Type B pancreatic cell (in vitro differentiated cells): Measurements from ENCODE around the gene DNAI2. TPM values are rescaled to one million over a fixed set of nuclear protein-coding genes. Genes with fewer than 3 reads are reported as not detected.

ENCODE experiments used
- DNase-seq: peaks from one replicate; pipeline ENCODE4 v3.0.0; 2021; ENCODE audit warnings: mixed read lengths; ENCODE audit not compliant: unreplicated experiment; ENCODE audit errors: extremely low spot score
- H3K27ac Mint-ChIP-seq: 2 replicates; pipeline ENCODE4 v1.8.0; 2021; ENCODE audit warnings: mild to moderate bottlenecking, mixed read lengths
- H3K27me3 Mint-ChIP-seq: 2 replicates; pipeline ENCODE4 v1.8.0; 2021; ENCODE audit warnings: mixed read lengths
- H3K36me3 Mint-ChIP-seq: 2 replicates; pipeline ENCODE4 v1.8.0; 2021; ENCODE audit warnings: mixed read lengths
- H3K4me1 Mint-ChIP-seq: one replicate; pipeline ENCODE4 v1.8.0; 2021; ENCODE audit warnings: mixed read lengths; ENCODE audit not compliant: unreplicated experiment
- H3K4me3 Mint-ChIP-seq: 2 replicates; pipeline ENCODE4 v1.8.0; 2021; ENCODE audit warnings: mild to moderate bottlenecking, mixed read lengths
- H3K9me3 Mint-ChIP-seq: 2 replicates; pipeline ENCODE4 v1.8.0; 2021; ENCODE audit warnings: mixed read lengths
- total RNA-seq: library from RNA; stranded (reverse); gene quantifications from 2 replicates; pipeline ENCODE4 v1.2.1, GENCODE V29; 2021; ENCODE audit warnings: low replicate concordance
- TF ChIP-seq, protein P1 (sequence below): fragments of 200-600 bp; sonication (generic); conservative IDR thresholded peaks from 2 replicates; pipeline ENCODE4 v1.5.0; 2021; ENCODE audit warnings: antibody characterized with exemption, mild to moderate bottlenecking

The DNAI2 gene
- total RNA-seq, 1 donor from 2014 or later = 0.87 TPM

DNA sequence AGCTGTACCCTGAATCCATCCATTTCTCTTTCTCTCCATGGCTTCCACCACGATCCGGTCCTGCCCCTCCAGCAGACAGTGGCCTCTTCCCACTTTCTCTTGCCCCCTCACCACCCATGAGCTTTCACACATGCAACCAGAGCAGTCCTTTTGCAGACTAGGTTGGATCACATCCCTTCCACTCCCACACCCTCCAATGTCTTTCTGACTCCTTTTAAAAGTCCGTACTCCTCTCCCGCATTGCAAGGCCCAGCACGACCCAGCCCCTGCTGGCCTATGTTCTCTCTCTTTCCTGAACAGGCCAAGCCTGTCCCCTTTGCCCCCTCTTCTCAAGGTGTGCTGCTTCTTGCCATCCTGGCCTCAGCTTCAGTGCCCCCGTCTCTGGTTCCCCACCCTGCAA lies 22.5 kb upstream of the DNAI2 start:
- TF ChIP-seq, protein P1, sequence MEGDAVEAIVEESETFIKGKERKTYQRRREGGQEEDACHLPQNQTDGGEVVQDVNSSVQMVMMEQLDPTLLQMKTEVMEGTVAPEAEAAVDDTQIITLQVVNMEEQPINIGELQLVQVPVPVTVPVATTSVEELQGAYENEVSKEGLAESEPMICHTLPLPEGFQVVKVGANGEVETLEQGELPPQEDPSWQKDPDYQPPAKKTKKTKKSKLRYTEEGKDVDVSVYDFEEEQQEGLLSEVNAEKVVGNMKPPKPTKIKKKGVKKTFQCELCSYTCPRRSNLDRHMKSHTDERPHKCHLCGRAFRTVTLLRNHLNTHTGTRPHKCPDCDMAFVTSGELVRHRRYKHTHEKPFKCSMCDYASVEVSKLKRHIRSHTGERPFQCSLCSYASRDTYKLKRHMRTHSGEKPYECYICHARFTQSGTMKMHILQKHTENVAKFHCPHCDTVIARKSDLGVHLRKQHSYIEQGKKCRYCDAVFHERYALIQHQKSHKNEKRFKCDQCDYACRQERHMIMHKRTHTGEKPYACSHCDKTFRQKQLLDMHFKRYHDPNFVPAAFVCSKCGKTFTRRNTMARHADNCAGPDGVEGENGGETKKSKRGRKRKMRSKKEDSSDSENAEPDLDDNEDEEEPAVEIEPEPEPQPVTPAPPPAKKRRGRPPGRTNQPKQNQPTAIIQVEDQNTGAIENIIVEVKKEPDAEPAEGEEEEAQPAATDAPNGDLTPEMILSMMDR = no peak
- Mint-ChIP-seq H3K27ac (no peak overlapping the region), H3K36me3 (no peaks in the 10 kb centered on the region), H3K4me1 (no peaks in the 10 kb centered on the region), H3K9me3 (no peaks in the 10 kb centered on the region), H3K4me3 (no peak overlapping the region), H3K27me3 (peaks cover 7% of the 10 kb centered on the region)
- no peak for DNase-seq

DNA sequence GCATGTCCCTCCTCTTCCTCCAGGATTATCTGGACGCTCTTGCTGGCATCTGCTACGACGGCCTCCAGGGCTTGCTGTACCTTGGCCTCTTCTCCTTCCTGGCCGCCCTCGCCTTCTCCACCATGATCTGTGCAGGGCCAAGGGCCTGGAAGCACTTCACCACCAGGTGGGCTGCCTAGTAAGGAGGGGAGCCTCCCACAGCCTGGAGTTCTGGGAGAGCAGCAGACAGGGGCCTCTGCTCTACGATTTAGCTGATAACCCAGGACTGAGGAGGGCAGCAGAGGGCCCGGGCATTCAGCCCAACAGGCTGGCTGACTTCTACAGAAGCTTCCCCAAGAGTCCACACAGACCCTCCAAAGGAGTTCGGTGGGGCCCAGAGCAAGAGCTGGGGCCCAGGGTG lies 21.8 kb upstream of the DNAI2 start:
- H3K36me3 Mint-ChIP-seq = no peaks in the 10 kb centered on the region
- no peak overlapping the region for H3K4me3 Mint-ChIP-seq
- H3K27ac Mint-ChIP-seq = no peak overlapping the region
- peaks cover 12% of the 10 kb centered on the region for H3K27me3 Mint-ChIP-seq
- no peaks in the 10 kb centered on the region for H3K4me1 Mint-ChIP-seq
- TF ChIP-seq, protein P1 = no peak
- H3K9me3 Mint-ChIP-seq = no peaks in the 10 kb centered on the region
- no peak for DNase-seq

DNA sequence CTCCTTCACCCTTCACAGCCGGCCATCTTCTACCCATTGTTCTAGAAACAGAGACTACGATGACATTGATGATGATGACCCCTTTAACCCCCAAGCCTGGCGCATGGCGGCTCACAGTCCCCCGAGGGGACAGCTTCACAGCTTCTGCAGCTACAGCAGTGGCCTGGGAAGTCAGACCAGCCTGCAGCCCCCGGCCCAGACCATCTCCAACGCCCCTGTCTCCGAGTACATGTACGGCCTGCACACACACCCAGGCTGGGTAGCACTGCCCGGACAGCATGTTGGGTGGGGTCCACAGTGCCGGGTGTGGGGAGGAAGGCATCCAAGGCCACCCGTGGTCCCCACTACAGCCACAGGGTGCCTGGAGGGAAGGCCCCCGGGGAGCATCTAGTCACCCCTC lies 21.0 kb upstream of the DNAI2 start:
- H3K27me3 Mint-ChIP-seq = peaks cover 12% of the 10 kb centered on the region
- DNase-seq = no peak
- H3K36me3 Mint-ChIP-seq = no peaks in the 10 kb centered on the region

DNA sequence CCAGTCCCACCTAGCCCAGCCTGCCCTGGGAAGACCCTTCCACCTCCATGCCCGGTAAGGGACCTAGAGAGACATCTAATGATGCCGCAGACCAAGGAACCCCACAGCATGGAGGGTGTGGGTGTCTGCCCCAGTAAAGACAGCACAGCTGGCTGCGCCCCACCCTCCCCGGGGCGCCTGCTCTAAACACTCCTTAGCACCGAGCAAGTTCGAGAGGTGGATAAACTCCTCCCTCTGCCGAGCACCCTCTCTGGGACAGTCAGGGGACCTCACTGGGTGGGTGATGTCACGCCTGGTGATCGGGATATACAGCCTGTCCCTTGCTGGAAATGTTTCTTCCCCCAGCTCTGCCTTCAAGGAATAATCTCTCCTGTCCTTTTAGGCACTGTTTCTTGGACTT lies 16.7 kb upstream of the DNAI2 start:
- TF ChIP-seq, protein P1 = no peak
- peaks cover 10% of the 10 kb centered on the region for H3K4me1 Mint-ChIP-seq

More for the DNA sequence above, 21.0 kb upstream of the DNAI2 start:
- H3K27ac Mint-ChIP-seq = no peak overlapping the region
- TF ChIP-seq, protein P1 = no peak
- no peaks in the 10 kb centered on the region for H3K4me1 Mint-ChIP-seq
- H3K4me3 Mint-ChIP-seq = no peak overlapping the region
- no peaks in the 10 kb centered on the region for H3K9me3 Mint-ChIP-seq

DNA sequence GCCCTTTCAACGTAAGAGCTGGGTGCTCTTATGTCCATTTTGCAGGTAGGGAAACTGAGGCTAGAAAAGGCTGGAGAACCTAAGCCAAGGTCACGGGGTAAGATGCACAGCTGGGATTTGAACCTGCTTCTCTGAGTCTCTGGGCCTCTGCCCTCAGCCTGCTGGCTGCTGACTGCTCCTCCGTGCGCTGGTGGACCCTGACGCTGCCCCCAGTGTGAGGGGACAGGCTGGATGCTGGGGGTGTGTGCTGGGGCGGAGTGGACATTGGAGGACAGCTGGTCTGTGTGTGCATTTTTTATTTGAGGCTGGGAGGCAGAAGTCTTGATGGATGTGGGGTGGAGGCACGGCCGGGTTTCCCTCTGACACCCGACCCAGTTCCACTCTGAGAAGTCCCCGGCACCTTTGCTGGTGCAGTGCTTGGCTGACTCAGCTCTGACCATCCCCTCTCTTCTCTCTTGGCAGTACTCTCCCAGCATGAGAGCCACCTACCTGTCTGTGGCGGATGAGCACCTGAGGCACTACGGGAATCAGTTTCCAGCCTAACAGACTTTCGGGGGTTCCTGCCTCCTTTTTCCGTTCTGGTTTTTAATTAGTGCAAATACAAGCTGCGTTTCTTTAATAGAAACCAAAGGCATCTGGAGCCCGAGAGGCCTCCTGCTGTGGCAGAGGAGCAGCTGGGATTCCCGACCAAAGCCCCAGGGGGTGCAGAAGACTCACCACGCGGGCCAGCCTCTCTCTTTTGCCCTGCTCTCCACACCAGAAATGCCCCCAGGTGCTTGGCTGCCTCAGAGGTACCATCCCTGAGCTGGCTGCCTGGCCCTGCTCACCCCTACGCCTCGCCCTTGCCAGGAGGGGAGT lies 14.1 kb upstream of the DNAI2 start:
- peaks cover 10% of the 10 kb centered on the region for H3K4me1 Mint-ChIP-seq
- peaks cover 20% of the 10 kb centered on the region for H3K27me3 Mint-ChIP-seq
- TF ChIP-seq, protein P1 = no peak
- H3K27ac Mint-ChIP-seq = no peak overlapping the region
- no peaks in the 10 kb centered on the region for H3K9me3 Mint-ChIP-seq
- no peaks in the 10 kb centered on the region for H3K36me3 Mint-ChIP-seq
- DNase-seq = no peak
- no peak overlapping the region for H3K4me3 Mint-ChIP-seq

More for the DNA sequence above, 16.7 kb upstream of the DNAI2 start:
- peaks cover 20% of the 10 kb centered on the region for H3K27me3 Mint-ChIP-seq
- no peak for DNase-seq
- no peaks in the 10 kb centered on the region for H3K36me3 Mint-ChIP-seq
- no peak overlapping the region for H3K27ac Mint-ChIP-seq
- H3K9me3 Mint-ChIP-seq = no peaks in the 10 kb centered on the region
- no peak overlapping the region for H3K4me3 Mint-ChIP-seq
